ENCODE data around the gene ANKMY2. TPM values are rescaled to one million over a fixed set of nuclear protein-coding genes. Genes with fewer than 3 reads are reported as not detected.

ANKMY2 gene
- total RNA-seq, 1 donor from 2014 or later: 5.5 TPM

DNA sequence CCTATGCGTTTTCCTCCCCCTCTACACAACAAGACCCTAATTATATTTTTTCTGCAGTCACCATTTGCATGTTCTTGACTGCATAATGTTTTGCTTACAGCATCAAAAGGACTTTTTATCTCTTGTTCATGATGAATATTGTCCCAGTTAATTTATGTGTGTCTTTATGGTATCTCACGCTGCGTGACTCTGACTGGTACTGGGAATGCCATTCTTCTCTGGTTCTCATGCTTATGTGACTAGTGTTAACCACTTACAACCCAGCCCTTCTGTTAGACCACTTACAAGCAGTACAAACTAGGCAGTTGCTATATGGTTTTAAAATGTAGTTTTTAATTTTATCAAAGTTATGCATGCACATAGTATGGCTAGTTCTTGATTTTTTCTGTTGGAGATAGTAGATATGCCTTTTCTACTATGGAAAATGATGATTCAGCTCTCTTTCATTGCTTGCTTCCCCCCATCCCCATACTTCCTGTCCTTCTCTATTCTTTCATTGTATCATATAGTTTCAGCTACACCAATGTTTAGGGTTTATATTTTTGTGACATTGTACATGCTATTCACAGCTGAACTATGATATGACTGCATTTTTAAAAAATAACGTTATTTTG, 25.3 kb upstream of the ANKMY2 start:
- Histone ChIP-seq H3K36me3 (ENCODE audit: control insufficient read depth, insufficient read depth, low read length) (peaks cover 2% of the 10 kb centered on the region), H3K4me3 (ENCODE audit: low read depth, low read length) (no peak overlapping the region), H3K27me3 (ENCODE audit: control insufficient read depth, insufficient read depth, low read length) (no peaks in the 10 kb centered on the region)
- DNase-seq (ENCODE audit: low read depth) (no peak), FAIRE-seq (no peak)
- TF ChIP-seq, protein P1, sequence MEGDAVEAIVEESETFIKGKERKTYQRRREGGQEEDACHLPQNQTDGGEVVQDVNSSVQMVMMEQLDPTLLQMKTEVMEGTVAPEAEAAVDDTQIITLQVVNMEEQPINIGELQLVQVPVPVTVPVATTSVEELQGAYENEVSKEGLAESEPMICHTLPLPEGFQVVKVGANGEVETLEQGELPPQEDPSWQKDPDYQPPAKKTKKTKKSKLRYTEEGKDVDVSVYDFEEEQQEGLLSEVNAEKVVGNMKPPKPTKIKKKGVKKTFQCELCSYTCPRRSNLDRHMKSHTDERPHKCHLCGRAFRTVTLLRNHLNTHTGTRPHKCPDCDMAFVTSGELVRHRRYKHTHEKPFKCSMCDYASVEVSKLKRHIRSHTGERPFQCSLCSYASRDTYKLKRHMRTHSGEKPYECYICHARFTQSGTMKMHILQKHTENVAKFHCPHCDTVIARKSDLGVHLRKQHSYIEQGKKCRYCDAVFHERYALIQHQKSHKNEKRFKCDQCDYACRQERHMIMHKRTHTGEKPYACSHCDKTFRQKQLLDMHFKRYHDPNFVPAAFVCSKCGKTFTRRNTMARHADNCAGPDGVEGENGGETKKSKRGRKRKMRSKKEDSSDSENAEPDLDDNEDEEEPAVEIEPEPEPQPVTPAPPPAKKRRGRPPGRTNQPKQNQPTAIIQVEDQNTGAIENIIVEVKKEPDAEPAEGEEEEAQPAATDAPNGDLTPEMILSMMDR (IDR thresholded peaks at IDR 0.05; ENCODE audit: insufficient read depth, low read length, severe bottlenecking): no peak

DNA sequence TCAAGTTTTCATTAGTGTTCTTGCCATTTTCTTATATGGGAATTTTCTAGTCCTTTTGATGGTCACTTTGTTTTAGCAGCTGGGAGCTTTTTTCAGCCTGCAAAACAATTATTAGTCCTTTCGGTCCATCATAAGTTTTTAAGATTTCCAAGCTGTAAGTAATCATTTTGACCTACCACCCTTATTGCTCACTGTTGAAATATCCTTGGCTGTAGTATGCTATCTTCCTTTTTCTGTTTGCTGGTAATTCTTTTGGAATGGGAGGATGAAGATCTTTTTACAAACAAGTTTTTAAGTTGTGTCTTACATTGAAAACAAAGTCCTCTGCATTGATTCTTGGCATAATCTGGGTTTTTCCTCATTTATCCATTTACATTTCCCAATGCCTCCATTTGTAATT, 24.5 kb upstream of the ANKMY2 start:
- DNase-seq (ENCODE audit: low read depth) (no peak), FAIRE-seq (no peak)
- TF ChIP-seq, protein P1 (IDR thresholded peaks at IDR 0.05; ENCODE audit: insufficient read depth, low read length, severe bottlenecking): no peak
- Histone ChIP-seq H3K4me3 (ENCODE audit: low read depth, low read length) (no peak overlapping the region), H3K36me3 (ENCODE audit: control insufficient read depth, insufficient read depth, low read length) (peaks cover 2% of the 10 kb centered on the region), H3K27me3 (ENCODE audit: control insufficient read depth, insufficient read depth, low read length) (no peaks in the 10 kb centered on the region)

DNA sequence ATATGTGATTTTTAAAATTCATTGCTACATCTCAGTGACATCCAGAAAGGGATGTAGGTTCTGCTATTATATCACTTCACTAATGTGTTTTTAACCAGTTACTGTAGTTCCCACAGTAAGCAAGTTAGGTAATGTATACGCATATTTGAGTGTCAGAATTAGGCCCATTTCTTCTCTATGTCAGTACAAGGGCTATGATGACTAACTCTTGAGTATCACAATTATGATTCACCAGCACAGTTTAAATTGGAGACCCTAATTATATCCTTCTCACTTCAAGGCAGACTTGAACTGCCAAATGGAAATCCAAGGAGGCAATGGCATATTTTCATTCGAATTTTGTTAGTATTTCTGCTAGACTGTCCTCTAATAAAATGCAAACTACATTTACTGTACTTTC, 24.0 kb upstream of the ANKMY2 start:
- no peak for FAIRE-seq
- DNase-seq (ENCODE audit: low read depth): peak; percentile 85
- no peaks in the 10 kb centered on the region for H3K27me3 ChIP-seq (ENCODE audit: control insufficient read depth, insufficient read depth, low read length)
- peaks cover under 1% of the 10 kb centered on the region for H3K36me3 ChIP-seq (ENCODE audit: control insufficient read depth, insufficient read depth, low read length)
- TF ChIP-seq, protein P1 (IDR thresholded peaks at IDR 0.05; ENCODE audit: insufficient read depth, low read length, severe bottlenecking): no peak
- no peak overlapping the region for H3K4me3 ChIP-seq (ENCODE audit: low read depth, low read length)

DNA sequence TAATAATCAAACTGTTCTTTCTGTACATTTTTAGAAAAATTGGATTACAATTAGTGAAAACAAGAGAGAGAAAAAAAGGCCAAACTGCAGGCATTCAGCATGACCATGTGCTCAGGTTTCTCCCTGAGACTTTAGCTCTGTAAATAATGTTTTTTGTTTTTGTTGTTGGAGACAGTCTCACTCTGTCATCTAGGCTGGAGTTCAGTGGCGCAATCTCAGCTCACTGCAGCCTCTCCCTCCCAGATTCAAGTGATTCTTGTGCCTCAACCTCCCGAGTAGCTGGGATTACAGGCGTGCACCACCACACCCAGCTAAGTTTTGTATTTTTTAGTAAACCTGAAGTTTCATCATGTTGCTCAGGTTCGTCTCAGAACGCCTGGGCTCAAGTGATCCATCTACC, 23.4 kb upstream of the ANKMY2 start:
- DNase-seq (ENCODE audit: low read depth) (no peak), FAIRE-seq (no peak)
- TF ChIP-seq, protein P1 (IDR thresholded peaks at IDR 0.05; ENCODE audit: insufficient read depth, low read length, severe bottlenecking): no peak
- no peaks in the 10 kb centered on the region for H3K36me3 ChIP-seq (ENCODE audit: control insufficient read depth, insufficient read depth, low read length)
- no peaks in the 10 kb centered on the region for H3K27me3 ChIP-seq (ENCODE audit: control insufficient read depth, insufficient read depth, low read length)
- H3K4me3 ChIP-seq (ENCODE audit: low read depth, low read length): no peak overlapping the region

DNA sequence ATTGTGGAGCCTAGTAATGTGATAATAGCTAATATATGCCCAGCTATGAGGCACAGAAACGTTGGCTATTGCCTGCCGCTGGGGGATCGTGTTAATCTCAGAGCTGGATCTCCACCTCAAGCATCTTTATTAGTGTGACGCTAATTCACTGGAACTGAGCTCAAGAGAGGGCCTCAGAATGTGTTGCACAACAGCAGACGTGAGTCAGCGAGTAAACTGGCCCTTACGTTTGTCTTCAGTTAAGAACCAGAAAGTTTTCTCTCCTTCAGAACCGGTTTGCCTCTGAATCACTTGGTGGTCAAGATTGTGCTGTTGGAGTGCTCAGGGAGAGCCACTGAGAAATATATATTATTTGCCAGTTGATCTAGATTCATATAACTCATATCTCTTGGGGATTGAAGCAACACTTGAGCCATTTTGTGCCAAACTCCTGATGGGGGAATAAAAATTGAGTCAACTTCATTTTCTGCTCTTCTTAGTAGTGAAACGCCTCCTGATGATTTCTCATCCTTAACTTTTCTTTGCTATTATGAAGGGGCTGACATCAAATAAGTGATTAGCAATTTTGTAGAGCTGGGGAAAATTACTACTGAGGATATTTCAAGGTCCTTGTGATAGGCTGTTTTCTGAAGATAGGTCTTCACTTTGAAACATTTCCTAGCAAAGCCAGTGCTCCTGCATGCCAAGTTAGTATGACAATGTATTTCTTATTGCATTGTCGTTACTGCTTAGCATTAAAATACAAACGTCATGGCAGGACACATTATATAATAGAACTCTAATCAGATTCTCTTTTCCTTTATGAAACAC, 22.7 kb upstream of the ANKMY2 start:
- Histone ChIP-seq H3K27me3 (ENCODE audit: control insufficient read depth, insufficient read depth, low read length) (no peaks in the 10 kb centered on the region), H3K4me3 (ENCODE audit: low read depth, low read length) (no peak overlapping the region), H3K36me3 (ENCODE audit: control insufficient read depth, insufficient read depth, low read length) (no peaks in the 10 kb centered on the region)
- DNase-seq (ENCODE audit: low read depth): peak; percentile 100
- TF ChIP-seq, protein P1 (IDR thresholded peaks at IDR 0.05; ENCODE audit: insufficient read depth, low read length, severe bottlenecking): peak; percentile 8
- peak; percentile 92 for FAIRE-seq
